Raji (cell line): ENCODE measurements around the gene DTNA.

ENCODE experiments used
- POLR2A ChIP-seq: IDR thresholded peaks from 2 replicates; pipeline ENCODE4 v1.6.1; 2011; ENCODE audit warnings: low read depth, low read length, control low read depth; ENCODE audit not compliant: insufficient read depth

DTNA gene

GRCh38 chr18:34808389-34808788 is 98.3 kb downstream of the DTNA start:
- TF ChIP-seq POLR2A, result no peak

GRCh38 chr18:34809451-34810072 is 99.5 kb downstream of the DTNA start:
- no peak for TF ChIP-seq POLR2A

- no peak for TF ChIP-seq POLR2A
Measured at GRCh38 chr18:34816183-34816582, 106.1 kb downstream of the DTNA start.

GRCh38 chr18:34817636-34818035 is 107.5 kb downstream of the DTNA start:
- TF ChIP-seq POLR2A, result no peak

GRCh38 chr18:34818064-34818463 is 108.0 kb downstream of the DTNA start:
- no peak for TF ChIP-seq POLR2A

- TF ChIP-seq POLR2A, result no peak
Measured at GRCh38 chr18:34820360-34821065, 110.4 kb downstream of the DTNA start.

- TF ChIP-seq POLR2A, result no peak
Measured at GRCh38 chr18:34821669-34822210, 111.6 kb downstream of the DTNA start.

GRCh38 chr18:34828093-34828492 is 118.0 kb downstream of the DTNA start:
- no peak for TF ChIP-seq POLR2A

GRCh38 chr18:34834897-34835296 is 124.8 kb downstream of the DTNA start:
- no peak for TF ChIP-seq POLR2A

- TF ChIP-seq POLR2A, result no peak
Measured at GRCh38 chr18:34835466-34835865, 125.4 kb downstream of the DTNA start.

- no peak for TF ChIP-seq POLR2A
Measured at GRCh38 chr18:34837769-34838272, 127.7 kb downstream of the DTNA start.

- no peak for TF ChIP-seq POLR2A
Measured at GRCh38 chr18:34838669-34839068, 128.6 kb downstream of the DTNA start.

GRCh38 chr18:34840256-34840826 is 130.2 kb downstream of the DTNA start:
- no peak for TF ChIP-seq POLR2A

- TF ChIP-seq POLR2A, result no peak
Measured at GRCh38 chr18:34841891-34842290, 131.8 kb downstream of the DTNA start.

GRCh38 chr18:34844072-34844471 is 134.0 kb downstream of the DTNA start:
- TF ChIP-seq POLR2A, result no peak
